Endodermal cell (in vitro differentiated cells): ENCODE measurements around the gene KCNJ4. TPM values are rescaled to one million over a fixed set of nuclear protein-coding genes. Genes with fewer than 3 reads are reported as not detected.
"Not testable (repeated sequence)": the region's sequence is repeated elsewhere in the genome, so short reads cannot be mapped to it uniquely, and the experiment has no call there.

ENCODE experiments used
- DNase-seq: peaks from one replicate; pipeline ENCODE4 v3.0.0-alpha.2; 2017
- H3K27ac ChIP-seq: 2 replicates; pipeline ENCODE4 v1.5.1; 2013; ENCODE audit warnings: mild to moderate bottlenecking, low read depth, low read length, moderate library complexity
- H3K27me3 ChIP-seq: 2 replicates; pipeline ENCODE4 v1.6.1; 2013; ENCODE audit warnings: mild to moderate bottlenecking, low read length, moderate library complexity; ENCODE audit not compliant: insufficient read depth, control insufficient read depth, poor library complexity, severe bottlenecking
- H3K36me3 ChIP-seq: 2 replicates; pipeline ENCODE4 v1.7.0; 2013; ENCODE audit warnings: mild to moderate bottlenecking, low read length, moderate library complexity; ENCODE audit not compliant: control insufficient read depth, insufficient read depth
- H3K4me1 ChIP-seq: one replicate; pipeline ENCODE4 v1.7.0; 2013; ENCODE audit warnings: low read length; ENCODE audit not compliant: control insufficient read depth, insufficient read depth
- H3K4me3 ChIP-seq: 2 replicates; pipeline ENCODE4 v1.5.1; 2013; ENCODE audit warnings: mild to moderate bottlenecking, low read length, moderate library complexity
- H3K9ac ChIP-seq: 2 replicates; pipeline ENCODE4 v1.6.1; 2013; ENCODE audit warnings: mild to moderate bottlenecking, low read length, moderate library complexity; ENCODE audit not compliant: poor library complexity, severe bottlenecking; ENCODE audit errors: extremely low read depth
- H3K9me3 ChIP-seq: 2 replicates; pipeline ENCODE4 v1.6.1; 2013; ENCODE audit warnings: mild to moderate bottlenecking, low read length, moderate library complexity; ENCODE audit not compliant: control insufficient read depth
- H3K27ac Mint-ChIP-seq: 2 replicates; pipeline ENCODE4 v1.8.0; 2020; ENCODE audit warnings: mixed read lengths
- H3K27me3 Mint-ChIP-seq: 2 replicates; pipeline ENCODE4 v1.8.0; 2021; ENCODE audit warnings: mild to moderate bottlenecking, mixed read lengths; ENCODE audit not compliant: insufficient read depth
- H3K36me3 Mint-ChIP-seq: 2 replicates; pipeline ENCODE4 v1.8.0; 2020; ENCODE audit warnings: low read depth, mixed read lengths
- H3K4me1 Mint-ChIP-seq: 2 replicates; pipeline ENCODE4 v1.8.0; 2020; ENCODE audit warnings: mixed read lengths
- H3K4me3 Mint-ChIP-seq: 2 replicates; pipeline ENCODE4 v1.8.0; 2020; ENCODE audit warnings: mild to moderate bottlenecking, moderate library complexity, mixed read lengths
- H3K9me3 Mint-ChIP-seq: 2 replicates; pipeline ENCODE4 v1.8.0; 2020; ENCODE audit warnings: mild to moderate bottlenecking, mixed read lengths
- CTCF ChIP-seq: fragments of 200-600 bp; sonication (generic); conservative IDR thresholded peaks from 2 replicates; pipeline ENCODE4 v1.5.0; 2021; ENCODE audit warnings: antibody characterized with exemption, mild to moderate bottlenecking
- WGBS, 2 experiments: methylation state at CpG; one replicate each; pipeline versions ENCODE4 v1.1.5 to v1.1.7; 2013; ENCODE audit warnings: missing lambda C conversion rate in 2 of 2, mixed read lengths in 1 of 2; ENCODE audit not compliant: insufficient coverage in 1 of 2, insufficient read length in 1 of 2; 5-methylcytosine and 5-hydroxymethylcytosine counted together
- total RNA-seq, 2 donors: library from RNA; stranded (reverse); fragmentation: NEBNext Ultra II Directional in 1 of 2; extraction: Animal tissue kit (Norgen Biotek cat#: 25700) in 1 of 2; gene quantifications; 2 replicates in 1 of 2; 3 replicates in 1 of 2; pipeline ENCODE4 v1.2.1, GENCODE V29; 2021

Gene KCNJ4
- total RNA-seq, 2 donors from 2014 or later = 0.37 to 1.4 TPM

GRCh38 chr22:38477585-38477984 lies 22.6 kb upstream of the KCNJ4 start:
- Mint-ChIP-seq H3K27ac (peak overlapping the region; percentile 71), H3K9me3 (no peaks in the 10 kb centered on the region), H3K36me3 (peaks cover 17% of the 10 kb centered on the region), H3K4me1 (peaks cover 10% of the 10 kb centered on the region), H3K4me3 (no peak overlapping the region), H3K27me3 (no peaks in the 10 kb centered on the region)
- no peaks in the 10 kb centered on the region for H3K9me3 ChIP-seq
- no peaks in the 10 kb centered on the region for H3K27me3 ChIP-seq
- no peak for TF ChIP-seq CTCF
- H3K4me3 ChIP-seq = no peak overlapping the region
- peaks cover 30% of the 10 kb centered on the region for H3K36me3 ChIP-seq
- H3K27ac ChIP-seq = peak overlapping the region; percentile 6
- 100% methylated on average over 1 of the region's 1 CpG for whole genome bisulfite sequencing, 2 experiments
- no peak overlapping the region for H3K9ac ChIP-seq
- DNase-seq = no peak
- H3K4me1 ChIP-seq = no peaks in the 10 kb centered on the region

DNA sequence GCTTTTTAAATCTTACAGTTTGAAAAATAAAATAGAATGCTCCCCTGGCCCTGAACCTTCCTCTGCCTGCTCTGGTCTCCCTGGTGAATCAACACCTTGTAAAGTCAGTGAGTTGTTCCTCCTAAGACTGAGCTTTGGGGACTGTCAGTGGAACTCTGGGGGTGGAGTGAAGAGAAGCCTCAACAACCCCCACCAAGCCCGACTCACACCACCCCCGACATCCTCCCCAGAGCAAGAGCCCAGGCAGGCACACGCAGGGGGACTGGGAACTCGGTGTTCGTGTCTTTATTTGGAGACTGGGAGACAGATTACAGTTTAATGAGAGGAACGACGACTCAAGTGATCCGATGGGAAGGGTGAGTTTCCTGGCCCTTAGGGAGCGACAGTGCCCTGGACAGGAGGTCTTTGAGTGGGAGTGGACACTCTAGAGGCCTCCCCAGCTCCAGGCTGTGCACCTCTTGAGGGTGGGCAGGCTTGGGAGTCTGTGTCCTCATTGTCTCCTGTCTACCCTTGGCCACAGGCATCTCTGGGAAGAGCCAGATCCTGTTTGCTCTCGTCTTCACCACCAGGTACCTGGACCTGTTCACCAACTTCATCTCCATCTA lies 19.1 kb upstream of the KCNJ4 start:
- H3K36me3 ChIP-seq = peaks cover 1% of the 10 kb centered on the region
- H3K27me3 ChIP-seq = no peaks in the 10 kb centered on the region
- Mint-ChIP-seq H3K9me3 (no peaks in the 10 kb centered on the region), H3K4me1 (peaks cover 10% of the 10 kb centered on the region), H3K27ac (peak overlapping the region; percentile 71), H3K4me3 (no peak overlapping the region), H3K36me3 (no peaks in the 10 kb centered on the region), H3K27me3 (peaks cover 2% of the 10 kb centered on the region)
- no peaks in the 10 kb centered on the region for H3K4me1 ChIP-seq
- no peak overlapping the region for H3K4me3 ChIP-seq
- 77 to 88% methylated on average over 7 to 9 of the region's 10 CpGs for WGBS, 2 experiments
- DNase-seq = peak; percentile 40
- H3K9ac ChIP-seq = no peak overlapping the region
- H3K9me3 ChIP-seq = no peaks in the 10 kb centered on the region
- H3K27ac ChIP-seq = no peak overlapping the region
- no peak for TF ChIP-seq CTCF

DNA sequence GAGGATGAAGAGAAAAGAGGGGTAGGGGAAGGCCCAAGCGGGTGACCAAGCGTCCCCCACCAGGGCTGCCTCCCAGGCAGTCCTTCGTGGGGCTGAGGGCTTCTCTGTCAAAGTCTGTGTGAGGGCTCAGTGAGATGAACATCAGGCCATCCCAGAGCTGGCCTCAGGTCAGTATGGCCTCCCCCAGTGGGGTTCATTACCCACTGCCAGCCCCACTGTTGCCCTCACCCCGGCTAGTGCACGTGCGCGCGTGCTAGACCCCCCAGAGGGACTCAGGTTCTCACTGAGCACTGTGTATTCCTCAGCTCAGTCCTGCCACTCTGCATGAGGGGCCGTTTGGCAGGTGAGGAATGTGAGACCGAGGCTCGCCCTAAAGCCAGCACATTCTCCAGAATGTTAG lies 16.2 kb upstream of the KCNJ4 start:
- no peaks in the 10 kb centered on the region for H3K9me3 ChIP-seq
- H3K36me3 Mint-ChIP-seq = no peaks in the 10 kb centered on the region
- H3K36me3 ChIP-seq = no peaks in the 10 kb centered on the region
- no peaks in the 10 kb centered on the region for H3K4me1 ChIP-seq
- no peak overlapping the region for H3K27ac ChIP-seq
- H3K9me3 Mint-ChIP-seq = no peaks in the 10 kb centered on the region
- H3K4me3 ChIP-seq = no peak overlapping the region
- no peak for DNase-seq
- H3K27ac Mint-ChIP-seq = no peak overlapping the region
- H3K4me1 Mint-ChIP-seq = no peaks in the 10 kb centered on the region
- no peak overlapping the region for H3K9ac ChIP-seq
- 91 to 95% methylated on average over 5 to 11 of the region's 11 CpGs for WGBS, 2 experiments
- no peaks in the 10 kb centered on the region for H3K27me3 ChIP-seq
- H3K27me3 Mint-ChIP-seq = peaks cover 16% of the 10 kb centered on the region
- H3K4me3 Mint-ChIP-seq = no peak overlapping the region
- no peak for TF ChIP-seq CTCF

GRCh38 chr22:38470179-38470578 lies 15.2 kb upstream of the KCNJ4 start:
- H3K36me3 Mint-ChIP-seq, H3K4me1 ChIP-seq, H3K36me3 ChIP-seq, H3K9me3 Mint-ChIP-seq, H3K9me3 ChIP-seq, H3K27ac Mint-ChIP-seq, DNase-seq, H3K27ac ChIP-seq, H3K9ac ChIP-seq, H3K4me3 ChIP-seq, H3K4me3 Mint-ChIP-seq, H3K4me1 Mint-ChIP-seq, H3K27me3 ChIP-seq: not testable (repeated sequence)
- WGBS, 2 experiments = 97 to 98% methylated on average over 6 to 10 of the region's 10 CpGs
- H3K27me3 Mint-ChIP-seq = peaks cover 26% of the 10 kb centered on the region
